GM12878 (cell line): Measurements from ENCODE around the gene ADAMTS2. TPM values are rescaled to one million over a fixed set of nuclear protein-coding genes. Genes with fewer than 3 reads are reported as not detected.

Experiments
- ATAC-seq: fragments of 200-7000 bp; cut with Tn5 transposase; 3 replicates; pipeline ENCODE4 v1.9.1; 2020; ENCODE audit warnings: mild to moderate bottlenecking, moderate library complexity
- BruUV-seq: library from RNA; stranded (reverse); fragments of 400-500 nt; replicated peaks from 2 replicates; lab custom pipeline; 2021; lab: Mats Ljungman, UMichigan
- CTCF ChIA-PET: fragments of 300-600 bp; sonication (Branson Sonifier 250); formaldehyde crosslinking; extraction: SDS; loops from one replicate; lab custom pipeline; 2021; ENCODE audit warnings: inconsistent platforms; lab: Yijun Ruan, JAX
- POLR2A ChIA-PET: fragments of 350-600 bp; formaldehyde crosslinking; extraction: SDS; loops from one replicate; lab custom pipeline; 2021; ENCODE audit warnings: inconsistent platforms; lab: Charles Lee
- RAD21 ChIA-PET: fragments of 300-600 bp; sonication (Branson Sonifier 250); formaldehyde crosslinking; loops from one replicate; lab custom pipeline; 2023; ENCODE audit warnings: antibody characterized with exemption; ENCODE audit not compliant: unreplicated experiment; lab: Charles Lee
- SMC1A ChIA-PET: fragments of 300-600 bp; sonication (Branson Sonifier 250); formaldehyde crosslinking; loops from one replicate; lab custom pipeline; 2023; ENCODE audit not compliant: unreplicated experiment, uncharacterized antibody; lab: Charles Lee
- DNase-seq: peaks from one replicate; pipeline ENCODE4 v3.0.0-alpha.2; 2011; ENCODE audit warnings: low read depth, low spot score
- FAIRE-seq: peaks from 3 replicates; lab custom pipeline; 2011; peaks lifted over from hg19 to GRCh38; lab: Jason Lieb, UNC
- H2AFZ ChIP-seq: 2 replicates; pipeline ENCODE4 v1.6.0; 2011; ENCODE audit warnings: low read depth, low read length, control low read depth; ENCODE audit not compliant: control insufficient read depth
- H3K27ac ChIP-seq: 2 replicates; pipeline ENCODE4 v1.5.1; 2011; ENCODE audit warnings: control low read depth; ENCODE audit not compliant: control insufficient read depth, insufficient read depth
- H3K27me3 ChIP-seq, 2 experiments: replicated peaks in 1 of 2; 2 replicates each; pipeline versions ENCODE4 v1.6.0 to v1.6.1; 2011; ENCODE audit warnings: low read length in 1 of 2; ENCODE audit not compliant: control insufficient read depth in 2 of 2, insufficient read depth in 2 of 2
- H3K36me3 ChIP-seq, 2 experiments: 2 replicates each; pipeline ENCODE4 v1.5.1; 2011; ENCODE audit warnings: low read length in 1 of 2; ENCODE audit not compliant: control insufficient read depth in 2 of 2, insufficient read depth in 2 of 2
- H3K4me1 ChIP-seq: 2 replicates; pipeline ENCODE4 v1.6.1; 2011; ENCODE audit warnings: mild to moderate bottlenecking, low read length, moderate library complexity, mixed read lengths; ENCODE audit not compliant: control insufficient read depth, insufficient read depth
- H3K4me2 ChIP-seq: 2 replicates; pipeline ENCODE4 v1.6.0; 2011; ENCODE audit warnings: control low read depth; ENCODE audit not compliant: control insufficient read depth, insufficient read depth
- H3K4me3 ChIP-seq: fragments of 200-600 bp; sonication (generic); 2 replicates; pipeline ENCODE4 v1.5.1; 2016
- H3K79me2 ChIP-seq: 2 replicates; pipeline ENCODE4 v1.6.0; 2011; ENCODE audit warnings: low read length; ENCODE audit not compliant: control insufficient read depth, insufficient read depth
- H3K9ac ChIP-seq: 2 replicates; pipeline ENCODE4 v1.8.0; 2011; ENCODE audit warnings: low read length, control low read depth, mixed read lengths; ENCODE audit not compliant: control insufficient read depth, insufficient read depth
- H3K9me3 ChIP-seq: replicated peaks from 3 replicates; pipeline ENCODE4 v1.5.1; 2011; ENCODE audit warnings: mild to moderate bottlenecking, low read length; ENCODE audit not compliant: control insufficient read depth, insufficient read depth
- H4K20me1 ChIP-seq: 2 replicates; pipeline ENCODE4 v1.6.0; 2011; ENCODE audit not compliant: control insufficient read depth, insufficient read depth
- BCL11A ChIP-seq: IDR thresholded peaks from 2 replicates; pipeline ENCODE4 v1.6.1; 2011; ENCODE audit warnings: low read depth, low read length
- CEBPB ChIP-seq, 2 experiments: fragments of 150-350 bp in 1 of 2; IDR thresholded peaks; 2 replicates each; pipeline ENCODE4 v1.6.1; 2012 to 2014; ENCODE audit warnings: low read depth in 2 of 2, low read length in 2 of 2, borderline replicate concordance in 1 of 2, inconsistent platforms in 1 of 2
- CHD2 ChIP-seq: IDR thresholded peaks from 2 replicates; pipeline ENCODE4 v1.6.1; 2011; ENCODE audit warnings: low read depth, low read length, improper control_type of control experiment, borderline replicate concordance
- DPF2 ChIP-seq: fragments of 450-650 bp; IDR thresholded peaks from 2 replicates; pipeline ENCODE4 v1.6.1; 2017; ENCODE audit warnings: mild to moderate bottlenecking
- FOS ChIP-seq: IDR thresholded peaks from 3 replicates; pipeline ENCODE4 v1.6.1; 2011; ENCODE audit warnings: borderline replicate concordance; ENCODE audit not compliant: insufficient read length; ENCODE audit errors: extremely low read depth
- GATAD2B ChIP-seq: fragments of 450-650 bp; conservative IDR thresholded peaks from 2 replicates; pipeline ENCODE4 v1.6.1; 2017; ENCODE audit warnings: low read depth, mild to moderate bottlenecking, moderate library complexity
- HDAC2 ChIP-seq: fragments of 200-600 bp; sonication (generic); IDR thresholded peaks from 2 replicates; pipeline ENCODE4 v1.6.1; 2017
- IRF3 ChIP-seq: fragments of 450-650 bp; IDR thresholded peaks from 2 replicates; pipeline ENCODE4 v1.6.1; 2014; ENCODE audit warnings: mild to moderate bottlenecking
- NBN ChIP-seq: fragments of 450-650 bp; IDR thresholded peaks from 2 replicates; pipeline ENCODE4 v1.6.1; 2016
- SIX5 ChIP-seq: IDR thresholded peaks from 2 replicates; pipeline ENCODE4 v1.6.1; 2011; ENCODE audit warnings: mild to moderate bottlenecking, low read depth, low read length, moderate library complexity; ENCODE audit not compliant: severe bottlenecking
- SPI1 ChIP-seq: IDR thresholded peaks from 2 replicates; pipeline ENCODE4 v1.6.1; 2011; ENCODE audit warnings: low read depth, mild to moderate bottlenecking, low read length, moderate library complexity, borderline replicate concordance; ENCODE audit not compliant: insufficient read depth
- TARDBP ChIP-seq: IDR thresholded peaks from 2 replicates; pipeline ENCODE4 v1.6.1; 2016; ENCODE audit warnings: borderline replicate concordance
- TCF12 ChIP-seq: IDR thresholded peaks from 2 replicates; pipeline ENCODE4 v1.6.1; 2011; ENCODE audit warnings: low read depth, mild to moderate bottlenecking, low read length
- TCF3 ChIP-seq: IDR thresholded peaks from 2 replicates; pipeline ENCODE4 v1.6.1; 2012; ENCODE audit warnings: low read depth, mild to moderate bottlenecking, low read length, borderline replicate concordance; ENCODE audit not compliant: insufficient read depth
- ZBED1 ChIP-seq: IDR thresholded peaks from 2 replicates; pipeline ENCODE4 v1.6.1; 2016; ENCODE audit warnings: borderline replicate concordance
- WGBS: methylation state at CpG from one replicate; pipeline ENCODE4 v1.1.6; 2016; ENCODE audit warnings: low lambda C conversion rate; ENCODE audit not compliant: insufficient replicate concordance, insufficient coverage; ENCODE audit errors: missing lambda C conversion rate; 5-methylcytosine and 5-hydroxymethylcytosine counted together
- in situ Hi-C: fragments of 300-500 bp; cut with MboI; formaldehyde crosslinking; loops from 9 replicates; pipeline ENCODE4 v1.14.3; 2018; ENCODE audit warnings: mixed read lengths
- intact Hi-C: fragments of 100-400 bp; cut with micrococcal nuclease; formaldehyde crosslinking; loops from one replicate; pipeline ENCODE4 v1.14.2; 2022; ENCODE audit not compliant: unreplicated experiment
- polyA plus RNA-seq, 11 experiments: library from polyadenylated mRNA; depleted of rRNA in 4 of 11; unstranded in 6 of 11; stranded (reverse) in 5 of 11; fragments of >200 nt; fragmentation: Nextera tagmentation in 4 of 11; fragmentation: Illumina TruSeq in 1 of 11; extraction: Ambion mirVana in 4 of 11; extraction: Trizol in 1 of 11; gene quantifications; 1 replicate in 1 of 11; 2 replicates in 10 of 11; pipeline versions ENCODE4 v1.2.1 to v1.2.3, GENCODE V29; 2011 to 2016; ENCODE audit warnings: inconsistent platforms in 2 of 11, missing spikeins in 2 of 11, low read depth in 1 of 11
- total RNA-seq, 4 experiments: library from RNA; depleted of rRNA in 3 of 4; stranded (reverse); fragments of >200 nt in 3 of 4; fragmentation: Illumina TruSeq in 1 of 4; extraction: Trizol in 1 of 4; gene quantifications; 2 replicates each; pipeline versions ENCODE4 v1.2.1 to v1.2.3, GENCODE V29; 2013 to 2021
- TF ChIP-seq, protein P1 (sequence below): fragments of 150-350 bp; IDR thresholded peaks from 2 replicates; pipeline ENCODE4 v1.6.1; 2016; ENCODE audit warnings: low read depth, low read length

ADAMTS2 gene
- total and polyA plus RNA-seq, 10 of the 15 experiments (the other 5 are each of a cell fraction or from before 2014, with no cell fraction given), result 0.03 to 0.05 TPM; not detected in 8

- Histone ChIP-seq H3K4me1 (no peaks in the 10 kb centered on the region), H3K9ac (no peak overlapping the region), H3K27ac (no peak overlapping the region), H3K9me3 (no peaks in the 10 kb centered on the region; the same call in 2 of the 3 replicates), H3K27me3 (no peaks in the 10 kb centered on the region)
- POLR2A ChIA-PET, result no interaction called here
- intact Hi-C loops, result no loop called here
- WGBS, result 58% methylated on average over 5 of the region's 5 CpGs
- TF ChIP-seq CEBPB (IDR thresholded peaks at IDR 0.05; ENCODE audit: borderline replicate concordance in 1 of 2, low read depth in 2 of 2, low read length in 2 of 2) (no peak), TCF3 (no peak)
- TF ChIP-seq, all 136 proteins: peak for 0
- in situ Hi-C loops, result no loop called here
- ChIA-PET RAD21 (no interaction called here), SMC1A (no interaction called here), CTCF (no interaction called here)
- no peak for DNase-seq
- FAIRE-seq, result no peak
- no peaks in the 10 kb centered on the region for H3K36me3 ChIP-seq
- BruUV-seq, result no TSS peak
- H3K79me2 ChIP-seq, result no peaks in the 10 kb centered on the region
- no peak overlapping the region for H2AFZ ChIP-seq
- no peak overlapping the region for H3K4me3 ChIP-seq
- H3K4me2 ChIP-seq, result no peak overlapping the region
- no peaks in the 10 kb centered on the region for H4K20me1 ChIP-seq
- ATAC-seq, result no peak
These were observed 101.2 kb downstream of the ADAMTS2 start for GRCh38 chr5:179244044-179244443.

GRCh38 chr5:179243333-179243732 lies 101.9 kb downstream of the ADAMTS2 start:
- SMC1A ChIA-PET, result no interaction called here
- Histone ChIP-seq H3K36me3 (no peaks in the 10 kb centered on the region), H4K20me1 (no peaks in the 10 kb centered on the region), H3K4me2 (no peak overlapping the region), H3K9ac (no peak overlapping the region), H3K9me3 (no peaks in the 10 kb centered on the region; the same call in 2 of the 3 replicates), H3K4me3 (no peak overlapping the region), H3K27me3 (no peaks in the 10 kb centered on the region), H3K27ac (no peak overlapping the region), H3K79me2 (no peaks in the 10 kb centered on the region), H3K4me1 (no peaks in the 10 kb centered on the region), H2AFZ (no peak overlapping the region)
- WGBS, result 0% methylated on average over 3 of the region's 3 CpGs
- CTCF ChIA-PET, result no interaction called here
- ATAC-seq (no peak), DNase-seq (no peak), FAIRE-seq (no peak)
- intact Hi-C loops, result no loop called here
- RAD21 ChIA-PET, result no interaction called here
- no TSS peak for BruUV-seq
- in situ Hi-C loops, result no loop called here
- POLR2A ChIA-PET, result no interaction called here
- TF ChIP-seq IRF3, result no peak
- no peak for TF ChIP-seq SIX5
- TF ChIP-seq CHD2, result no peak
- TF ChIP-seq HDAC2, result no peak
- no peak for TF ChIP-seq SPI1
- TF ChIP-seq GATAD2B, result no peak
- TF ChIP-seq TCF12, result no peak
- no peak for TF ChIP-seq NBN
- no peak for TF ChIP-seq BCL11A
- TF ChIP-seq, protein P1, sequence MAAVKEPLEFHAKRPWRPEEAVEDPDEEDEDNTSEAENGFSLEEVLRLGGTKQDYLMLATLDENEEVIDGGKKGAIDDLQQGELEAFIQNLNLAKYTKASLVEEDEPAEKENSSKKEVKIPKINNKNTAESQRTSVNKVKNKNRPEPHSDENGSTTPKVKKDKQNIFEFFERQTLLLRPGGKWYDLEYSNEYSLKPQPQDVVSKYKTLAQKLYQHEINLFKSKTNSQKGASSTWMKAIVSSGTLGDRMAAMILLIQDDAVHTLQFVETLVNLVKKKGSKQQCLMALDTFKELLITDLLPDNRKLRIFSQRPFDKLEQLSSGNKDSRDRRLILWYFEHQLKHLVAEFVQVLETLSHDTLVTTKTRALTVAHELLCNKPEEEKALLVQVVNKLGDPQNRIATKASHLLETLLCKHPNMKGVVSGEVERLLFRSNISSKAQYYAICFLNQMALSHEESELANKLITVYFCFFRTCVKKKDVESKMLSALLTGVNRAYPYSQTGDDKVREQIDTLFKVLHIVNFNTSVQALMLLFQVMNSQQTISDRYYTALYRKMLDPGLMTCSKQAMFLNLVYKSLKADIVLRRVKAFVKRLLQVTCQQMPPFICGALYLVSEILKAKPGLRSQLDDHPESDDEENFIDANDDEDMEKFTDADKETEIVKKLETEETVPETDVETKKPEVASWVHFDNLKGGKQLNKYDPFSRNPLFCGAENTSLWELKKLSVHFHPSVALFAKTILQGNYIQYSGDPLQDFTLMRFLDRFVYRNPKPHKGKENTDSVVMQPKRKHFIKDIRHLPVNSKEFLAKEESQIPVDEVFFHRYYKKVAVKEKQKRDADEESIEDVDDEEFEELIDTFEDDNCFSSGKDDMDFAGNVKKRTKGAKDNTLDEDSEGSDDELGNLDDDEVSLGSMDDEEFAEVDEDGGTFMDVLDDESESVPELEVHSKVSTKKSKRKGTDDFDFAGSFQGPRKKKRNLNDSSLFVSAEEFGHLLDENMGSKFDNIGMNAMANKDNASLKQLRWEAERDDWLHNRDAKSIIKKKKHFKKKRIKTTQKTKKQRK, result no peak
- TF ChIP-seq ZBED1, result no peak
- TF ChIP-seq FOS, result no peak
- no peak for TF ChIP-seq DPF2
- TF ChIP-seq TARDBP, result no peak
